ENCODE measurements around the gene P2RY8.

- TF ChIP-seq E4F1 (IDR thresholded peaks at IDR 0.05; ENCODE audit: borderline replicate concordance, partially characterized antibody) (no peak), BRCA1 (IDR thresholded peaks at IDR 0.05; ENCODE audit: low read depth, low read length) (no peak), CTCF (IDR thresholded peaks at IDR 0.05 in 2 of 3, conservative IDR thresholded peaks at IDR 0.05 in 1 of 3; ENCODE audit: control insufficient read depth in 2 of 3, extremely low read depth in 1 of 3, insufficient read depth in 1 of 3, low read depth in 3 of 3, low read length in 3 of 3) (no peak), EZH2 (IDR thresholded peaks at IDR 0.05; ENCODE audit: borderline replicate concordance, control insufficient read depth, low read depth, low read length) (no peak), PML (IDR thresholded peaks at IDR 0.05; ENCODE audit: low read length) (no peak), PKNOX1 (IDR thresholded peaks at IDR 0.05) (no peak), NFIC (IDR thresholded peaks at IDR 0.05; ENCODE audit: low read depth, low read length) (no peak), SREBF1 (IDR thresholded peaks at IDR 0.05; ENCODE audit: low read length) (no peak)
- TF ChIP-seq, protein P1, sequence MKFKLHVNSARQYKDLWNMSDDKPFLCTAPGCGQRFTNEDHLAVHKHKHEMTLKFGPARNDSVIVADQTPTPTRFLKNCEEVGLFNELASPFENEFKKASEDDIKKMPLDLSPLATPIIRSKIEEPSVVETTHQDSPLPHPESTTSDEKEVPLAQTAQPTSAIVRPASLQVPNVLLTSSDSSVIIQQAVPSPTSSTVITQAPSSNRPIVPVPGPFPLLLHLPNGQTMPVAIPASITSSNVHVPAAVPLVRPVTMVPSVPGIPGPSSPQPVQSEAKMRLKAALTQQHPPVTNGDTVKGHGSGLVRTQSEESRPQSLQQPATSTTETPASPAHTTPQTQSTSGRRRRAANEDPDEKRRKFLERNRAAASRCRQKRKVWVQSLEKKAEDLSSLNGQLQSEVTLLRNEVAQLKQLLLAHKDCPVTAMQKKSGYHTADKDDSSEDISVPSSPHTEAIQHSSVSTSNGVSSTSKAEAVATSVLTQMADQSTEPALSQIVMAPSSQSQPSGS (IDR thresholded peaks at IDR 0.05; ENCODE audit: low read length): no peak
- TF ChIP-seq, protein P2, sequence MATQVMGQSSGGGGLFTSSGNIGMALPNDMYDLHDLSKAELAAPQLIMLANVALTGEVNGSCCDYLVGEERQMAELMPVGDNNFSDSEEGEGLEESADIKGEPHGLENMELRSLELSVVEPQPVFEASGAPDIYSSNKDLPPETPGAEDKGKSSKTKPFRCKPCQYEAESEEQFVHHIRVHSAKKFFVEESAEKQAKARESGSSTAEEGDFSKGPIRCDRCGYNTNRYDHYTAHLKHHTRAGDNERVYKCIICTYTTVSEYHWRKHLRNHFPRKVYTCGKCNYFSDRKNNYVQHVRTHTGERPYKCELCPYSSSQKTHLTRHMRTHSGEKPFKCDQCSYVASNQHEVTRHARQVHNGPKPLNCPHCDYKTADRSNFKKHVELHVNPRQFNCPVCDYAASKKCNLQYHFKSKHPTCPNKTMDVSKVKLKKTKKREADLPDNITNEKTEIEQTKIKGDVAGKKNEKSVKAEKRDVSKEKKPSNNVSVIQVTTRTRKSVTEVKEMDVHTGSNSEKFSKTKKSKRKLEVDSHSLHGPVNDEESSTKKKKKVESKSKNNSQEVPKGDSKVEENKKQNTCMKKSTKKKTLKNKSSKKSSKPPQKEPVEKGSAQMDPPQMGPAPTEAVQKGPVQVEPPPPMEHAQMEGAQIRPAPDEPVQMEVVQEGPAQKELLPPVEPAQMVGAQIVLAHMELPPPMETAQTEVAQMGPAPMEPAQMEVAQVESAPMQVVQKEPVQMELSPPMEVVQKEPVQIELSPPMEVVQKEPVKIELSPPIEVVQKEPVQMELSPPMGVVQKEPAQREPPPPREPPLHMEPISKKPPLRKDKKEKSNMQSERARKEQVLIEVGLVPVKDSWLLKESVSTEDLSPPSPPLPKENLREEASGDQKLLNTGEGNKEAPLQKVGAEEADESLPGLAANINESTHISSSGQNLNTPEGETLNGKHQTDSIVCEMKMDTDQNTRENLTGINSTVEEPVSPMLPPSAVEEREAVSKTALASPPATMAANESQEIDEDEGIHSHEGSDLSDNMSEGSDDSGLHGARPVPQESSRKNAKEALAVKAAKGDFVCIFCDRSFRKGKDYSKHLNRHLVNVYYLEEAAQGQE (IDR thresholded peaks at IDR 0.05; ENCODE audit: low read depth, low read length): no peak
These were observed 116.6 kb downstream of the P2RY8 start for GRCh38 chrX:1420371-1420770.
